HCT116 (cell line): ENCODE results near the gene DOCK9.

Source experiments
- SIN3A ChIP-seq: IDR thresholded peaks from 2 replicates; pipeline ENCODE4 v1.6.1; 2012; ENCODE audit warnings: low read depth
- TF ChIP-seq, protein P1 (sequence below), 3 experiments: fragments of 200-600 bp in 1 of 3; sonication (generic) in 1 of 3; IDR thresholded peaks in 2 of 3; conservative IDR thresholded peaks in 1 of 3; 2 replicates each; pipeline ENCODE4 v1.5.1; 2012 to 2017; ENCODE audit warnings: low read depth in 2 of 3, low read length in 2 of 3, antibody characterized with exemption in 1 of 3, borderline replicate concordance in 1 of 3, control low read depth in 1 of 3, mild to moderate bottlenecking in 1 of 3, mixed read lengths in 1 of 3, mixed run types in 1 of 3, moderate library complexity in 1 of 3; ENCODE audit not compliant: insufficient read depth in 1 of 3

DNA sequence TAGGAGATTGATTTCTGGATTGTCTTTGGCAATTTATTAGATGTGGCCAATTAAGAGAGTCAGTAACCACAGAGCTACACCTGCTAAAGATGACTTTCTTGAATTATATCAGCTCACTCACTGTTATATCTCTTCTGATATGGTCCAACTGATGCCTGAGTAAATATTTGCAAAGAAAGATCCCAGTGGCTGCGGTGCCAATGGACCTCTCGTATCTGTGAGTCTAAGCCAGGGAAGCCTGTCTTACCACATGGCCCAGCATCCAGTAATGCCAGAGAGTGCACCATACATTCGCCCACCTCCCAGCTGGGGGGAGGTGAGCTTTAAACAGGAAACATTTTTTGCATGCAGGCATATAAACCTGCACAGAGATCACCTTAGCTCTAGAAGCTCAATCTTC is 142.7 kb downstream of the DOCK9 start:
- no peak for TF ChIP-seq SIN3A
- TF ChIP-seq, protein P1, sequence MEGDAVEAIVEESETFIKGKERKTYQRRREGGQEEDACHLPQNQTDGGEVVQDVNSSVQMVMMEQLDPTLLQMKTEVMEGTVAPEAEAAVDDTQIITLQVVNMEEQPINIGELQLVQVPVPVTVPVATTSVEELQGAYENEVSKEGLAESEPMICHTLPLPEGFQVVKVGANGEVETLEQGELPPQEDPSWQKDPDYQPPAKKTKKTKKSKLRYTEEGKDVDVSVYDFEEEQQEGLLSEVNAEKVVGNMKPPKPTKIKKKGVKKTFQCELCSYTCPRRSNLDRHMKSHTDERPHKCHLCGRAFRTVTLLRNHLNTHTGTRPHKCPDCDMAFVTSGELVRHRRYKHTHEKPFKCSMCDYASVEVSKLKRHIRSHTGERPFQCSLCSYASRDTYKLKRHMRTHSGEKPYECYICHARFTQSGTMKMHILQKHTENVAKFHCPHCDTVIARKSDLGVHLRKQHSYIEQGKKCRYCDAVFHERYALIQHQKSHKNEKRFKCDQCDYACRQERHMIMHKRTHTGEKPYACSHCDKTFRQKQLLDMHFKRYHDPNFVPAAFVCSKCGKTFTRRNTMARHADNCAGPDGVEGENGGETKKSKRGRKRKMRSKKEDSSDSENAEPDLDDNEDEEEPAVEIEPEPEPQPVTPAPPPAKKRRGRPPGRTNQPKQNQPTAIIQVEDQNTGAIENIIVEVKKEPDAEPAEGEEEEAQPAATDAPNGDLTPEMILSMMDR (IDR thresholded peaks at IDR 0.05 in 2 of 3, conservative IDR thresholded peaks at IDR 0.05 in 1 of 3; ENCODE audit: borderline replicate concordance in 1 of 3, insufficient read depth in 1 of 3, low read depth in 2 of 3, low read length in 2 of 3) = no peak
